GM03348 (cell line): ENCODE results near the gene RFX3.

ENCODE experiments used
- DNase-seq: peaks from one replicate; pipeline ENCODE4 v3.0.0; 2012; ENCODE audit warnings: low spot score

The RFX3 gene

DNA sequence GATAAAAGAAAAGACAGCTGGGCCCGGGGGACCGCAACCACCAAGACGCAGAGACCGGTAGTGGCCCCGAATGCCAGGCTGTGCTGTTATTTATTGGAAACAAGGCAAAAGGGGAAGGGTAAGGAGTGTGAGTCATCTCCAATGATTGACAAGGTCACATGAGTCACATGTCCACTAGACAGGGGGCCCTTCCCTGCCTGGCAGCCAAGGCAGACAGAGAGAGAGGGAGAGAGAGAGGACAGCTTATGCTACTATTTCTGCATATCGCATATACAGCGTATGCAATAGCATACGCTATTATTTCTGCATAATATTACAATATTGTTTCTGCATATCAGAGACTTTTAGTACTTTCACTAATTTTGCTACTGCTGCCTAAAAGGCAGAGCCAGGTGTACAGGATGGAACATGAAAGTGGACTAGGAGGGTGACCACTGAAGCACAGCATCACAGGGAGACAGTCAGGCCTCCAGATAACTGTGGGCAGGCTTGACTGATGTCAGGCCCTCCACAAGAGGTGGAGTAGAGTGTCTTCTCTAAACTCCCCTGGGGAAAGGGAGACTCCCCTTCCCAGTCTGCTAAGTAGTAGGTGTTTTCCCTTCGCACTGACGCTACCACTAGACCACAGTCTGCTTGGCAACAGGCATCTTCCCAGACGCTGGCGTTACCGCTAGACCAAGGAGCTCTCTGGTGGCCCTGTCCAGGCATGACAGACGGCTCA lies 50.3 kb downstream of the RFX3 start:
- DNase-seq = no peak

DNA sequence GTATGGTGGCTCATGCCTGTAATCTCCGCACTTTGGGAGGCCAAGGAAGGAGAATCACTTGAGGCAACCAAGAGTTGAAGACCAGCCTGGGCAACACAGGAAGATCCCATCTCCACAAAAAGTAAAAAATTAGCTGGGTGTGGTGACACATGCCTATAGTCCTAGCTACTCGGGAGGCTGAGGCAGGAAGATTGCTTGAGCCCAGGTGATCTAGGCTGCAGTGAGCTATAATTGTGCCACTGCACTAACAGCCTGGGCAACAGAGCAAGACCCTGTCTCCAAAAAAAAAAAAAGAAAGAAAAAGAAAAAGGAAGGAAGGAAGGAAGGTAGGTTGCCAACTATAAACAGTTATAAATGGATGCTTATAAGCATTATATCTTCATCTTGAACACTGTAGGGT lies 51.0 kb downstream of the RFX3 start:
- no peak for DNase-seq

DNA sequence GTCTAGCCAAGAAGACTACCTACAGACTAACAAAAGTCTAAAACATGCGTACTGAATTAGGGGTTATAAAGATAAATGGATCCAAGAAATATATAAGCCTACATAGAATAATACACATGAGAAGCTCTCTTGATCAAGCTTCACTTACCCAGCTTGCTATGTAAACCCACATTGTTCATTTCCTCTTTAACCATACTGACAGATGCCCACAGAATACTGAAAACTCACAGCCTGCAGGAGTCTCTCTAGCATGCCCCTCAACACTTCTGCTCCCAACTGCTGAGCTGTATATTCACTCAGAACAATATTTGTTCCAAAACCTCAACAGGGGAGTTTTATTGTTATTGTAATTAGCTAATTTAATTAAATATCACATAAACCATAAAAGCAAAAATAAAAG lies 52.4 kb downstream of the RFX3 start:
- no peak for DNase-seq

DNA sequence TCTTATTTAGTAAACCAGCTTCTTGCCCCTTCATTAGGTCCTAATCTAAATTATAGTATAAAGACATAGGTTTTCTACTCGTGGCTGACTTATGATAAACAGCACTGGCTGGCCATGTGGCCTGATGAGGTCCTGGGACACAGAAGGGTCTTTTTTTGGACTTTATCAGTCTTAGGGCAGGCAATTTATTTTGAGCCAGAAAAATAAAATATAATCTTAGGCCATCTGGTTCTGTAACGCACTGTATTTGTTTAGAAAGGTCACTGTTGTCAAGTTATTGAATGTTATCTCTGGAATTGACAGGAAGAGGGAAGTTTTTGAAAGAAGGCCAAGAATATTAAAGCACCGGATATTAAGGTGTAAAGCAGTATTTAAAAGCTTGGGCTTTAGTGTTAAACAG lies 53.9 kb downstream of the RFX3 start:
- no peak for DNase-seq

DNA sequence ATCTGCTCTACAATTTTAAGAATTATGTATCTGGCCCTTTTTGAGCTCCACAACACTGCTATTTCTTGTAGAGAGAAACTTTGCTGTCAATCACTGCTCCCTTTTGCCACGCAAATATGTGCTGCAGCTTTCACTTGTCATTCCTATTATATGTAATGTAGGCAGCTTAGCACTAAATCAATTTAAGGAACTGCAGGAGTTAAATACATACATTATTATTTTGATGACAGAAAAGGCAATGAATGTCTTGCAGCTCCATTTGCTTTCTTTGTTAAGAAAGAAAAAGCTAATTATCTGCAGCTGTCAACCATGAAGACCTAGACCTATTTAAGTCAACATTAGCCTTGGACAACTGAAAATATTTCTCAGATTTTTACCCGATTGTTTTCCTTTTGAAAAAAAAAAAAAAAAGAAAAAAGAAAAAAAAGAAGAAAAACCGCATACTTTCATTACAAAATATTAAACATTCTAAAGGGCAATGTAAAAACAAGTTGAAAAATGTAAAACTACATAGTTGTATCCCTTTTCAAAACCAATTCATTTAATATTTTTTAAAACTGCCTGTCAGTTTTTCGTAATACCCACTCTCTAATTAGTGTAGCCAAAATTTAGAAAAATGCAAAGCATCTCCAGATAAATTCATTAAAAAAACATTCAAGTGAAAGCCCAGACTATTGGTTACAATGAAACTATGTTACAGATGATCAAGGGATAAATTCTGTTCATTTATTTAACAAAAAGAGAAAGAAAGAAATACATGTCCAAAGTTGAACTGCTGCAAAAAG lies 57.2 kb downstream of the RFX3 start:
- DNase-seq = peak; percentile 12

DNA sequence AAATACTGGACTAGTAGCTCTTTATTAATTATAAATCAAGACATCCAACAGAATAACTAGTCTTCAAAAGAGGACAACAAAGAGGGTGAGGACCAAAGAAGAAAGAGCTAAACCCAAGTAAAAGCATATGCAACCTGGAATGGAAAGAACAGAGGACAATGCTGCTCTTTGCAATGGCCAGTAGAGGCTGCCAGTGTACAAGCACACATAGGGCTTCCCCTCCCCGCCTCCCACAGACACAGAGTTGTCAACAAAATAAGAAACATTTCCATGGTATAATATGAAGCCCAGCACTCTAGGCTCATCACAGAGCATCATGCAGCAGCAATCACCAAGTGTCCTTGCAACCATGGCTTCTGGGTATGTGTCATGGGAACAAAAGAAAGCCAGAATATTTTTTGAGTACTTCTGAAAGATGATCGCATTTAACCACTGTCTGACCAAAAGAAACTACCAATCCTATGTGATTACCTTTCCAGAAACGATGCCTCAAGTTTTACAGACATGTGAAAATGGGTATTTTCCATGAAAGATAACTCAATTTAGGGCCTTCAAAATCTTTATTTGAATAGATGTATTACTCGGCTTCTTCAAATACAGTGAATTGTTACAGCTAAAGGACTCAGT lies 58.1 kb downstream of the RFX3 start:
- peak; percentile 57 for DNase-seq

DNA sequence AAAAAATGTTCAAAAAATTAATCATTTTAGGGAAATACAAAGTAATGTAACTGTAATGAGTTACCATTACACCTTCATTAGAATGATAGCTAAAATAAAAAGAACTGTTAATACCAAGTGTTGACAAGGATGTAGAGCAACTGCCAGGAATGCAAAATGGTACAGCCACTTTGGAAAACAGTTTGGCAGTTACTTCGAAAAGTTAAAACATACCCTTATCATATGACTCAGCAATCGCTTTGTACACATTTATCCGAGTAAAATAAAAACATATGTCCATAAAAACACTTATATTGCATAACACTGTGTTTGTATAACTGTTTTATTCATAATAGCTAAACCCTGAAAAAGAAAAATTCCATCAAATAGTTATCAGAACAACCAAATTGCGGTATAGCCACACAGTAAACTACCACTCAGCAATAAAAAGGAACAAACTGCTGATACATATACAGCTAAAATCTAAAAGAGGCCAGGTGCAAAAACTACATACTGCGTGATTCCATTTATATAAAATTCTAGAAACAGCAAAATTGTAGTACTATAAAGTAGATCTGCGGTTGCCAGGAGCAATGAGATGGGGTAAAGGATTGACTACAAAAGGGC lies 61.7 kb downstream of the RFX3 start:
- DNase-seq = no peak

DNA sequence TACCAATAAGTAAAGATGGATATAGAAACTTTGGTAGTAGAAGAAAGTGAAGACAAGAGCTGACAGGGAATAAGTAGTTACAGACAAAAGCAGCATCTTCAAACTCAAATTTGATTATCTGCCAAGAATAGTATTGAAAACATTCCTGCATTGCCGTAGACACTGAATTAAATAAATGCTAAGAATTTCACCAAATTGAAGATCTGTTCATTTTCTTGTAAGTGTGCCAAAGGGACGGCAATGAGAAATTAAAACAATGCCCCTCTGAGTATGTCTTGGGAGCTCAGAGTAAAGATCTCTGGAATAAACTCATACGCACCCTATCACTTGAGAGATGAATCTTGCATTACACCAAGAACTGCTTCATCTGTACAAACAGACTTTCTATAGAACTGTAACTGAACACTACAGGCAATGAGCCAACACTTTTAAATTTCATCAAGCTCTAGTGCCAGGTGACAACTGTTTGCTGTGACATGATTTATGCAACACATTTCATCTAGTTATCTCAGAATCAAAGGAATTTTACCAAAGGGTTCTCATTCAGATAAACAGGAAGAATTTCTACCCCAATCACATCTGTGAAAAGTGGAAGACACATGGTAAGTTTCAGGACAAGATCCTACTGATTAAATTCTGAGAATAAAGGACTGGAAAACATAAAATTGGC lies 66.9 kb downstream of the RFX3 start:
- no peak for DNase-seq

DNA sequence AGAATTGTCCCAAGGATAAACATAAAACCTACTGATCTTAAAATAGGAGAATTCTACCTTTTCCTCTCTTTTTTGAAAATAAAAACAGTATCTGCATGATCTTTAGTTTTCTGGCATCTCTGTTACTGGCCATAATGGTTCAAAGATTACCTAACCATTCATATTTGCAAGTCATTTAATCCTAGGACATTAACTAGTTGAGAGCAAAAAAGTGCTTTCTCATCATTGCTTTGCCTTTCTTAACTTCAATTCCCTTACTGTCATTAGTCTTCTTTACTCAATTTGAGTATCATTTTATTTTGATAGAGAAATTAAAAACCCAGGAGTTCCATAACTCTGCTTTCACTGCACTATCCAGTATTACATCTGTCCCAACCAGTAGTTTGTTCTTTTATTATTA lies 68.6 kb downstream of the RFX3 start:
- no peak for DNase-seq

DNA sequence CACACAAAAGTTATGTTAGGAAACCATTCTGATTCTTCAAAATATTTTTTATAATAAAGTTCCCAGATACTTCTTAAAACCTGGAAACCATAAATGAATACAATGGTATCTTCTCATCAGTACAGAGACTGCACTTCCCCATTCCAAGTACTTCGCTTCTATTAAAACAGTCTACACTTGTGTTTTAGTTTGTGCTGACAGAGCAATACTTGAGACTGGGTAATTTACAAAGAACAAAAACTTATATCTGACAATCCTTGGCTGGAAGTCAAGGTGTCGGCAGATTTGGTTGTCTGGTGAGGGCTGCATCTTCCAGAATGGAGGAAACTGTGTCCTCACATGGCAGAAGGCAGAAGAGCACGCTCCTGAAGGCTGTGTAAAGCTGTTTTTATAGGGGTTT lies 70.1 kb downstream of the RFX3 start:
- no peak for DNase-seq

DNA sequence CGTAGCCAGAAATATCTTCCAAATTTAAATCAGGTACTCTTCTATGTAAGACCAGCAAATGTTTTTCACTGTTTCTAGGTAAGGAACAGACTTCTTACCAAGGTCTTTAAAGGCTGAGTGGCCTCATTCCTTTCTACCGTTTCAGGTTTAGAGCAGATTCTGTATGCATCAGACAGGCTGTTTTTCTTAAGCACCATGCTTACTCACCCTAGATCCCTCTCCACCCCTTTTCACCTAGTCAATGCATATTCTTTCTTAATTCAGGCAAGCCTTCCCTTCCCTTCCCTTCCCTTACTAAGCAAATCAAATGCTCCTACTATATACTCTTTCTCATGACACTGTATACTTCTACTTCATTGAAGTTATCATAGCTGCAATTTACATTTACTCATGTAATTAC lies 70.7 kb downstream of the RFX3 start:
- DNase-seq = no peak

DNA sequence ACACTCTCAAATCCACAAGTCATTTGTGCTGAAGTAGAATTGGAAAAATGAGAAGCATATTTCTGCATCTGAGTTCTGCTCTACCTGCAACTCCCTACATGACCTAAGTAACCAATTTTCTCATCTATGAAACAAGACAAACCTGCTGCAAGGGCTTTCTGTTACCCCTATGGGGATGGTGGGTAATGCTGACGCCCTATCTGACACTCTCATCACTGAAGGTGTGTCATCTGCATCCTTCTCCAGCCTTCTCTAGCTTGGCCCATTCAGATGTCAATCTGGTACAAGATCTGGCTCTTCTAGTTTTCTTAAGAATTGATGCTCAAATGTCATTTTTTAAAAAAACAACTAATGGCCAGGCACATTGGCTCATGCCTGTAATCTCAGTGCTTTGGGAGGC lies 73.8 kb downstream of the RFX3 start:
- DNase-seq = no peak

DNA sequence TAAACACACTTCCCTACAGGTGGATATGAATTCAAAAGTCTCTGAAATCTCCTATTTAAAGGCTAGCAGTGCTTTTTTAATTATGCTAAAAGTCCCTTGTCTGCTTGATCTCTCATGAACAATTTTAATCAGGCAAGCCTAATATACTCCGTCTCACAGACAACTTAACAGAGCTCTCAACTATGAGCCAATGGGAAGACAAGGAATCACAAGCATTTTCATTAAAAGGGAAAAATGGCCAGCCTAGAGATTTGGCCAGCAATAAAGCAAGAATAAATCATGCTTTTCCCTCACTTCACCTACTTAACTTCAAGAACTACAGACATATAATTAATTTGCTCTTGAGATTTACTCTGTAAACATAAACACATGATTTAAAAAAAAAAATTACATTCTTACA lies 78.0 kb downstream of the RFX3 start:
- no peak for DNase-seq

DNA sequence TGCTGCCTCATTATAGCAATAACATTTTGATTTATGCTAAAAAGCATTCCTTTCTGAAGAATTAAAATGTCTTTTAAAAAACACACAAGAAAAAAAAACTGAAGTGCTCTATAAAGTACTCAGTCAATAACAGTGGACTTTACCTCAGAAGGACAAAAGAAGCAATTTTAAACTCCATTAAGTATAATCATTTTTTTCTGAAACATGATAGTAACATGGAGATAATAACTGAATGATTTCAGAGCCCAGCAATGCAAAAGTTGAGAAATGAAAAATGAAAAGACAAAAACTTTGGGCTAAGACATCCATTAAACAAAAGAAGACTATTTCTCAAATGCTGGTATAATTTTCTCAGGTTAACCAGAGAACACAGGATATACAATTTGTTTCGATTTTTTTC lies 78.7 kb downstream of the RFX3 start:
- DNase-seq = no peak

DNA sequence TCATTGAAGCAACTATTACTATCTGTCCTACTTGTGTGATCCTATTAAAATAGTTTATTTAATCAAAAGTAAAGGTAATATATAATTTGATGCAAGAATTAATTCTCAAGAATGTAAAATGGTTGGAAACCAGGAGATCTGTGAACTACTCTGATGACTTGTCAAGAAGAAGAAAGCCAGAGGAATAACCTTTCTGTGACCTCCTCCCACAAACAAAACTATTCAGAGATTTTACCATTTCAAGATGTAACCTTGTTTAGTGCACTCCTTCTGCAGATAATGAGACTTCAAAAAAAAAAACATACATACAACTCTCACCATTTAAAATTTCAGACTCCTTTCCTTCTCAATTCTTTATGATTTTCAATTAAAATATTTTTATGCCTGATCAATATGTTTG lies 79.5 kb downstream of the RFX3 start:
- DNase-seq = no peak

DNA sequence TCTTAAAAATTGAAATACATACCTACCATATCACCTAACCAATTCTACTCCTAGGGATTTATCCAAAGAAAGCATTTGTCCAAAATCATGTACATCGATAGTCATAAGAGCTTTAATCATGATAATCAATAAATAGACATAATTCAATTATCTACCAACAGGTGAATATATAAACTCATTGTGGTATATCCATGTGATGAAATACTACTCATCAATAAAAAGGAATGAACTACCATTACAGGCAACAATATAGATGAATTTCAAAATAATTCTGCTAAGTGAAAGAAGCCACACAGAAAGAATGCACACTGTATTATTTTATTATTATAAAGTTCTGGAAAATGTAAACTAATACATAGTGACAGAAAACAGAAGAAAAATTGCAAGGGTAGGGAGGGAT lies 81.8 kb downstream of the RFX3 start:
- DNase-seq = no peak

DNA sequence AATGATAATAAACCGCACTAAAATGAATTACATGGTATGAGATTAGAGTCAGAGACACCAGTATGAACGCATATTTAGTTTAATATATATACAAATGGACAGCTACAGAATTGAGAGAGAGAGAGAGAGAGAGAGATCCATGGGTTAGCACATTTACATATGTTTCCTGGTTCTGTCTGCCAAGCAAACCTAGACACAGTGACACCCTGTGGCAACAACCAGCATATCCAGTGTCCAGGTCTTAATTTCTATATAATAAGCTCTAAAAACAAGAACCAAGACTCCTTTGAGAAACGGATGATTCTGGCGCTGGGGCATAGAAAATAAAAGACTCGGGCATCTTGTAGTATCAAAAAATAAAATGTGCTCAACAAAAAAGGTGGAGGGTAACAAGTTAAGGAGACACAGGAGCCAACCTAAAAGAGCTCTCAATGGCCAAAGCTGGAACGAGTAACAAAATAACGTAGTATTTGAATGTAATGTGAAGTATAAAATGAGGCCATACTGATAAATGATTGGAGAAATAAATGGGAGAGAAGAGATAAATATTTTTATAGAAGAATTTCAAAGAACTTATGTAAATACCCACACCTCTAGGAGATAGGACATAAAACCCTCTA lies 84.5 kb downstream of the RFX3 start:
- peak; percentile 35 for DNase-seq

DNA sequence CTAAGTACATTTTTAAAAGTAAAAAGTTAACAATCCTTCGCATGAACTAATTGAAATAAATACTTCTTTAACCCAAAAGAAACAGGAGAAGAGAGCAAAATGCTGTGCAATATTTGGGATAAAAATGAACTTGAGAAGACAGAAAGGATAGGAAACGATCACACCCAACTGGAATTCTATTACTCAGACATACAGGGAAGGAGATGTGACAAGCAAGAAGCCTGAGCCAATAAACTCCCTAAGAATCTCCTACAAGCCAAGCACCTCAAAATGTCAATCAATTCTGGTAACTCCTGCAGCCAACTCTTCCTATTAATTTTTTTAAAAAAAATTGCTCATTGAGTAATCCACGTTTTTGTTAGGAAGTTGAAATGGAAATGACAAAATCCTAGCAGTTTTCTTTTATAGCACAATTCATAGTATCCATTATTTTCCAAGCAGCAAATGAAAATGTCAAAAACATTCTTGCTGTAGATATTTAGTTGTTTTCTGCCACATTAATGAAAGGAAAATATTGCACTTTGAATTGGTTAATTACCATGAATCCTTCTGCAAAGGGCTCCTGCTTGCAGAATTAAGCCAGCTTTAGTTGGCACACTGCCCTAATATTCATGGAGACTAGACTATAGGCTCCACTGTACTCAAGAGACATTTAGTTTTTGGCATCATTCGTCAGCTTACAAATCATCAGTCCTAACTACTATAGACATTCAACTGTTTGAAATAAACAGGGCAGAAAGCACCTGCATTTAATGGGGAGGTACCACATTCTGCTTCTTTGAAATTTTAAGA lies 89.0 kb downstream of the RFX3 start:
- no peak for DNase-seq

DNA sequence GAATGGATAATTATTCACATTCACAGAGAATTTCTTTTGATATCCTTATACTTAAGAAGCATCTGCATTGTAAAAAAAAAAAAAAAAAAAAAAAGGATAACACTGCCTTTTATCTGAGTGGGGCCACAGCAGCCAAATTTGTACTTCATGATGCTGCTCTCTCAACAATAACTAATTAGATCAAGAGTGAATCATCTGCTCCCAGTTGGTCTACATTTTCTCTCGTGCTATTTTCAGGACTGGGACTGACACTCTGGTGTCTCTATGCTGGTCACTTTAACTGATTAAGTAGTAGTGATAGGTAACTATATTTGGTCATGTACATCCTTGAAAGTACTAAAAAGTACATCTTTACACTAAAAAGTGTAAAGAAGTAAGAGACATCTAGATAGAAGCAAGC lies 90.1 kb downstream of the RFX3 start:
- DNase-seq = no peak

DNA sequence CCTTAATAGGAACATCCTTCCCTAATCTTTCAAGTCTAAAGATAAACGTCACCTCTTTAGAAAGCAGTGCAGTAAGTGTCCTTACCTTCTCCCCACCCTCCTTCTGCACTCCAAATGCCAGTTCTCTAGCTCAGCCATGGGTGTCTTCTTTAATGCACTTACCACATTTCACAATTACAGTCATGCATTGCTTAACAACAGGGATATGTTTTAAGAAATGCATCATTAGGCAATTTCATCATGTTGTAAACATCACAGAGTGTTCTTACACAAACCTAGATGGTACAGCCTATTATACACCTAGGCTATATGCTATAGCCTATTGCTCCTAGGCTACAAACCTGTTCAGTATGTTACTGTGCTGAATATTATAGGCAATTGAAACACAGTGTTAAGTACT lies 91.2 kb downstream of the RFX3 start:
- DNase-seq = no peak

DNA sequence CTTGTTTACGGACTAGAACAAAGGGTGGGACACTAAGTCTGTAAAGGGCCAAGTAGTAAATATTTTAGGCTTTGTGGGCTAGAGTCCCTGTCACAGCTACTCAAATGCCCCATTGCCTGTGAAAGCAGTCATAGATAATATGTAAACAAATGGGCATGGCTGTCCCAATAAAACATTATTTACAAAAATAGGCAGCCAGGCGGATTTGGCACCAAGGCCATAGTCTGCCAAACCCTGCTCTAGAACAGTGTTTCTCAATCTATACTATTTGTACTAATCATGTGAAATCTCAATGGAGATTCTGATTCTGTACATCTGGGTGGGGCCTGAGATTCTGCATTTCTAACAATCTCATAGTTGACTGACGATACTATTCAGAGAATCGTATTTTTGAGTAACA lies 92.0 kb downstream of the RFX3 start:
- no peak for DNase-seq
